Lower lobe of right lung (tissue), 2 donors: Measurements from ENCODE around the gene CAMTA2. TPM values are rescaled to one million over a fixed set of nuclear protein-coding genes. Genes with fewer than 3 reads are reported as not detected.

Experiments
- ATAC-seq, 2 donors: fragments of 200-7000 bp; cut with Tn5 transposase; one replicate each; pipeline ENCODE4 v1.9.1; 2020 to 2022; ENCODE audit warnings: mild to moderate bottlenecking in 2 of 2, moderate library complexity in 2 of 2
- DNase-seq: peaks from one replicate; pipeline ENCODE4 v3.0.0-alpha.2; 2020
- H3K27ac ChIP-seq: fragments of 200-600 bp; one replicate; pipeline ENCODE4 v1.8.0; 2022
- H3K27me3 ChIP-seq: fragments of 200-600 bp; one replicate; pipeline ENCODE4 v1.8.0; 2022; ENCODE audit warnings: low read depth
- H3K36me3 ChIP-seq: fragments of 200-600 bp; one replicate; pipeline ENCODE4 v1.8.0; 2022; ENCODE audit warnings: mild to moderate bottlenecking
- H3K4me1 ChIP-seq: fragments of 200-600 bp; one replicate; pipeline ENCODE4 v1.8.0; 2022
- H3K4me3 ChIP-seq: fragments of 200-600 bp; one replicate; pipeline ENCODE4 v1.8.0; 2022; ENCODE audit warnings: mild to moderate bottlenecking
- H3K9me3 ChIP-seq: fragments of 200-600 bp; one replicate; pipeline ENCODE4 v1.8.0; 2022
- intact Hi-C: fragments of 100-400 bp; cut with DNase I; formaldehyde crosslinking; loops from one replicate; pipeline ENCODE4 v1.11.0; 2022
- total RNA-seq: library from RNA; stranded (reverse); fragmentation: NEBNext Ultra II Directional; extraction: Animal tissue kit (Norgen Biotek cat#: 25700); gene quantifications from one replicate; pipeline ENCODE4 v1.2.1, GENCODE V29; 2021
- TF ChIP-seq, protein P1 (sequence below): fragments of 200-600 bp; IDR thresholded peaks from one replicate; pipeline ENCODE4 v1.8.0; 2022; ENCODE audit warnings: antibody characterized with exemption, mild to moderate bottlenecking
- donor health status: DM: no; HTN: yes; CAD: no; lungs with severe emphysema.

Gene CAMTA2
- total RNA-seq, 1 donor from 2014 or later = 49.9 TPM

DNA sequence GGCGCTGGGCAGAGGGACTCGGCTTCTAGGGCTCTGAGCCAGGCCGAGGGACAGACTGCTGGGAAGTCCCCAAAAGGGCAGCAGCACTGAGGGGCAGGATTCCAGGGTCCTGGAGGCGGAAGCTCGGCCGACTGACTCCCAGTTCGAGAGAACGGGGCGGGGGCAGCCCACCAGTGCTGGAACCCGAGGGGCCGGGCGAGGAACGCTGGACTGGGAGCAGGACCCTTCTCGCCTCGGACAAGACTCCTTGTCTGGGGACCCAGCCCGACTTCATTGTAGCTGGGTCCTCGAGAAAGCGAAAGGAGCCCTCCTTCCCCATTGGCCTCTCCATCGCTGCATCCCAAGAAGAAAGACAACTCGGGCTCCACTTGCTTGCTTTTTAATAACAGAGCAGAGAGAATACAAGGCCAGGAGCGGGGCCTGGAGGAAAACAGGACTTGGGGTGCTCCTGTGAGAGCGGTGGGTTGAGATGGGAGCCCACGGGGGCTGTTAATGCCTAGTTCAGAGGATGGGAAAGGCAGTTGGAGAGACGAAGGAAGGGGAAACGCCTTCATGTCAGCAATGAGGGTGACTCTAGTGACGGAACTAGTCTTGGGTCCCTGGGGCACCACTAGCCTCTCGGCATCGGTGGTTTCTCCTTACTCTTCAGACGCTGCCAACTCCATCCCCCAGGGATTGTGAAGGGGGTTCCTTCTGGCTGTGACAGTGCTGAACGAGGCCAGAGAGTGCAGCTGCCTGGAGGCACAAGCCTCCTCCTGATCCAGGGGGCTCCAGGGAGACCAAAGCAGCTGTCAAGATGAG lies 492 bp upstream of the CAMTA2 start:
- Histone ChIP-seq H3K4me1 (peaks cover 30% of the 10 kb centered on the region), H3K27me3 (no peaks in the 10 kb centered on the region), H3K9me3 (no peaks in the 10 kb centered on the region), H3K27ac (peak overlapping the region; percentile 96), H3K36me3 (peaks cover 15% of the 10 kb centered on the region), H3K4me3 (peak overlapping the region; percentile 97)
- TF ChIP-seq, protein P1, sequence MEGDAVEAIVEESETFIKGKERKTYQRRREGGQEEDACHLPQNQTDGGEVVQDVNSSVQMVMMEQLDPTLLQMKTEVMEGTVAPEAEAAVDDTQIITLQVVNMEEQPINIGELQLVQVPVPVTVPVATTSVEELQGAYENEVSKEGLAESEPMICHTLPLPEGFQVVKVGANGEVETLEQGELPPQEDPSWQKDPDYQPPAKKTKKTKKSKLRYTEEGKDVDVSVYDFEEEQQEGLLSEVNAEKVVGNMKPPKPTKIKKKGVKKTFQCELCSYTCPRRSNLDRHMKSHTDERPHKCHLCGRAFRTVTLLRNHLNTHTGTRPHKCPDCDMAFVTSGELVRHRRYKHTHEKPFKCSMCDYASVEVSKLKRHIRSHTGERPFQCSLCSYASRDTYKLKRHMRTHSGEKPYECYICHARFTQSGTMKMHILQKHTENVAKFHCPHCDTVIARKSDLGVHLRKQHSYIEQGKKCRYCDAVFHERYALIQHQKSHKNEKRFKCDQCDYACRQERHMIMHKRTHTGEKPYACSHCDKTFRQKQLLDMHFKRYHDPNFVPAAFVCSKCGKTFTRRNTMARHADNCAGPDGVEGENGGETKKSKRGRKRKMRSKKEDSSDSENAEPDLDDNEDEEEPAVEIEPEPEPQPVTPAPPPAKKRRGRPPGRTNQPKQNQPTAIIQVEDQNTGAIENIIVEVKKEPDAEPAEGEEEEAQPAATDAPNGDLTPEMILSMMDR = no peak
- DNase-seq = no peak
- no peak for ATAC-seq
- intact Hi-C loops = no loop called here

DNA sequence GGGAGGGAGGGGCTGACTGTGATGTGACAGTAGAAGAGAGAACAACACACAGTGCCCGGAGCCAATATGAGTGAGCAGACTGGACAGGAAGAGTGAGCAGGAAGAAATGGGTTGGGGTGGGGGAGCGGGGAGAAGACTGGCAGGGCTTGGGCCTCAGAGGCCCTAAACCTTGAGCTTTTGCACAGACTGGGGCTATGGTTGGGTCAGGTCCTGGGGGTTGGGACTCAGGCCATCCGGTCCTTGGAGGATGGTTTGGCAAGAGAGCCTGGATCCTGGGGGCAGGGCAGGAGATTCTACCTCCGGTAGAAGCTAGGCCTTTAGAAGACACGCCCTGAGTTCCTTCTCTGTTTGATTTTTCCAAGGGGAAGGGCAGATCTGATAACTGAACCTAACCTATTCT lies 1.1 kb downstream of the CAMTA2 start:
- Histone ChIP-seq H3K27me3 (no peaks in the 10 kb centered on the region), H3K27ac (peak overlapping the region; percentile 96), H3K36me3 (peaks cover 31% of the 10 kb centered on the region), H3K4me1 (peaks cover 30% of the 10 kb centered on the region), H3K4me3 (peak overlapping the region; percentile 97), H3K9me3 (no peaks in the 10 kb centered on the region)
- intact Hi-C loops = no loop called here
- TF ChIP-seq, protein P1 = no peak
- ATAC-seq (peak in 1 of 2 donors; percentile 1), DNase-seq (no peak)

DNA sequence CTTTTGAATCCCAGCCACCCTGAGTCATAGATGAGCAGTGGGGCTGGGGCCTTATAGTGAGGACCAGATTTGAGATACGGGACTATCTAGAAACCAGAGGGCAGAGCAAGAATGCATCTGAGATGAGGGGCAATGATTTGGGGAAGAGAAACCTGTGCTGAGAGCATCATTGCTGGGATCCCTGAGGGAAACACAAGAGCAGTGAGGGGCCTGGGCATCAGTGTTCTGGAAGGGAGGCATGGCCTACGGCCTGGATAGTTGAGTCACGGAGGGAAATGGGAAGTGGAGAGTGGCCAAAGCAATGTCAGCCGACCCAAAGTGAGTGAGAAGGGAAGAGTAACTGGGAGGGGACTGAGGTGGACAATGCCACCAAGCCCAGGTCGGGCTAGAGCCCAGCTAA lies 5.2 kb downstream of the CAMTA2 start:
- Histone ChIP-seq H3K27ac (no peak overlapping the region), H3K36me3 (peaks cover 70% of the 10 kb centered on the region), H3K4me3 (no peak overlapping the region), H3K9me3 (no peaks in the 10 kb centered on the region), H3K27me3 (no peaks in the 10 kb centered on the region), H3K4me1 (peaks cover 34% of the 10 kb centered on the region)
- TF ChIP-seq, protein P1 = no peak
- ATAC-seq = no peak
- intact Hi-C loops = no loop called here
- DNase-seq = no peak

DNA sequence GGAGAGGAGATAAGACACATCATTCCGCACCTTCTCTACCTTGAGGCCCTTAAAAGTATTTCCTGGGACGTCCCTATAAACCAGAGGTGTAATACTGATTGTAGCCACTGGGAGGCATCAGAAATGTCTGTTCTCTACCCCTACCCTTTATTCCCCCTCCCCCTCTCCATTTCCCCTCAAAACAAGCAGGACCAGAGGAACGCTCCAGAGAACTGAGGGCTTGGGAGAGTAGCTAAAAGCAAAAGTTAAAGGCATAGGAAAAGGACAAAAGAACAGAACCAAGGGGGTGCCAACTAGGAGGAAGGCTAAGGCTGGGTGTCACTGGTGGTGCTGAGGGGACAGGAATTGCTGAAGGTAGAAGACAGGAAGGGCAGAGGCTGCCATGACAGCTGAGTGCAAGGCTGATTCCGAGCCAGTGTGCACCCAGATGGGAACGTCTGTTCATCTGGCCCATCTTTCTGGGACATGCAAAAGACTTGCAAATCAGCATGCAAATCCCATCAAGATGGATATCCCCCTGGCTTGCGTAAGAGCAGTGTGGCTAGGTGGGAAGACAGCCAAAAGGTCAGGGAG lies 6.7 kb downstream of the CAMTA2 start:
- no peaks in the 10 kb centered on the region for H3K9me3 ChIP-seq
- TF ChIP-seq, protein P1 = peak; percentile 70
- intact Hi-C loops = no loop called here
- H3K4me1 ChIP-seq = peaks cover 22% of the 10 kb centered on the region
- H3K27ac ChIP-seq = no peak overlapping the region
- no peak overlapping the region for H3K4me3 ChIP-seq
- H3K36me3 ChIP-seq = peaks cover 86% of the 10 kb centered on the region
- H3K27me3 ChIP-seq = no peaks in the 10 kb centered on the region
- DNase-seq (no peak), ATAC-seq (peak; percentile 66 to 73)

DNA sequence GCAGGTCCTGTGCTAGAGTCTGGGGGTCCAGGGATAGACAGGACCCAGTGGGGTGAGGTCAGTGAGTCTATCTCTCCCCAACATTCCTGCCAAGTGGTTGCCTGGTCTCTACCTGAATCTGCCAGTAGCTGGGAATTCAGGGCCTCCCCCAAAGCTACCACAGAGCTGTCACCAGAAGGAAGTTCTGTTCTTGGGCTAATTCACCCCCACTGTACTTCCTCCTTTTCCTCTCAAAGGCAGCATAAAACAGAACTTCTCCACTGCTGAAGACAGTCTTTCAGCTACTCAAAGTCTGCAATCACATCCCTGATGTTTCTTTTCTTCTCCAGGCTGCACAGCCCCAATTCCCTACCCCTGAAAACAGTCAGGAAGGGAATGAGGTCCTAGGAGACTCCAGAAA lies 8.7 kb downstream of the CAMTA2 start:
- H3K4me1 ChIP-seq = peaks cover 22% of the 10 kb centered on the region
- intact Hi-C loops = no loop called here
- H3K27ac ChIP-seq = peak overlapping the region; percentile 24
- H3K36me3 ChIP-seq = peaks cover 93% of the 10 kb centered on the region
- no peak overlapping the region for H3K4me3 ChIP-seq
- H3K9me3 ChIP-seq = no peaks in the 10 kb centered on the region
- TF ChIP-seq, protein P1 = no peak
- DNase-seq (no peak), ATAC-seq (peak; percentile 27 to 37)
- H3K27me3 ChIP-seq = no peaks in the 10 kb centered on the region
